HepG2 (cell line): Measurements from ENCODE around the gene DNAJC30. TPM values are rescaled to one million over a fixed set of nuclear protein-coding genes. Genes with fewer than 3 reads are reported as not detected.

Experiments used
- ATF2 ChIP-seq: sonication (generic); formaldehyde crosslinking; IDR thresholded peaks from 2 replicates; pipeline ENCODE4 v1.4.0; 2020; ENCODE audit warnings: missing genetic modification reagents
- ATRX ChIP-seq: sonication (generic); formaldehyde crosslinking; IDR thresholded peaks from 2 replicates; pipeline ENCODE4 v1.4.0; 2020; ENCODE audit warnings: missing genetic modification reagents, borderline replicate concordance
- CHCHD3 ChIP-seq: sonication (generic); formaldehyde crosslinking; IDR thresholded peaks from 2 replicates; pipeline ENCODE4 v1.8.0; 2022; ENCODE audit warnings: mild to moderate bottlenecking, missing genetic modification reagents, moderate library complexity
- NFE2L1 ChIP-seq: sonication (generic); formaldehyde crosslinking; IDR thresholded peaks from 2 replicates; pipeline ENCODE4 v1.4.0; 2020; ENCODE audit warnings: missing genetic modification reagents, mild to moderate bottlenecking, borderline replicate concordance
- NR2F6 ChIP-seq, 2 experiments: IDR thresholded peaks; 2 replicates each; pipeline ENCODE4 v1.6.1; 2016; ENCODE audit warnings: antibody characterized with exemption in 1 of 2, mild to moderate bottlenecking in 1 of 2
- RBFOX2 ChIP-seq: fragments of 200-400 bp; formaldehyde crosslinking; IDR thresholded peaks from 2 replicates; pipeline ENCODE4 v1.6.1; 2017; ENCODE audit warnings: low read depth, mild to moderate bottlenecking, low read length
- RCOR2 ChIP-seq: IDR thresholded peaks from 2 replicates; pipeline ENCODE4 v1.6.1; 2016; ENCODE audit warnings: missing biosample characterization, missing genetic modification reagents
- SNAPC5 ChIP-seq: sonication (generic); formaldehyde crosslinking; IDR thresholded peaks from 2 replicates; pipeline ENCODE4 v1.8.1; 2023; ENCODE audit warnings: mild to moderate bottlenecking, missing genetic modification reagents, borderline replicate concordance
- SP1 ChIP-seq, 2 experiments: fragments of 450-650 bp in 1 of 2; sonication (generic) in 1 of 2; formaldehyde crosslinking in 1 of 2; IDR thresholded peaks; 2 replicates each; pipeline versions ENCODE4 v1.4.0 to v1.6.1; 2016 to 2020; ENCODE audit warnings: missing genetic modification reagents in 1 of 2
- ZNF180 ChIP-seq: sonication (generic); formaldehyde crosslinking; IDR thresholded peaks from 2 replicates; pipeline ENCODE4 v1.4.0; 2020; ENCODE audit warnings: low read depth, missing genetic modification reagents, borderline replicate concordance
- ZNF333 ChIP-seq: sonication (generic); formaldehyde crosslinking; IDR thresholded peaks from 2 replicates; pipeline ENCODE4 v1.4.0; 2020; ENCODE audit warnings: mild to moderate bottlenecking, missing genetic modification reagents, borderline replicate concordance
- ZNF790 ChIP-seq: sonication (generic); formaldehyde crosslinking; IDR thresholded peaks from 2 replicates; pipeline ENCODE4 v1.8.0; 2022; ENCODE audit warnings: missing genetic modification reagents, mild to moderate bottlenecking, borderline replicate concordance
- polyA plus RNA-seq, 8 experiments: library from polyadenylated mRNA; depleted of rRNA in 3 of 8; stranded (reverse) in 7 of 8; unstranded in 1 of 8; fragments of >200 nt; fragmentation: Illumina TruSeq in 4 of 8; extraction: Trizol in 4 of 8; gene quantifications; 2 replicates each; pipeline versions ENCODE4 v1.2.1 to v1.2.3, GENCODE V29; 2011 to 2016; ENCODE audit warnings: low read depth in 4 of 8, missing spikeins in 1 of 8, mixed read lengths in 1 of 8; ENCODE audit not compliant: insufficient read depth in 1 of 8
- total RNA-seq, 5 experiments: library from RNA; depleted of rRNA; stranded (reverse); fragments of >200 nt; fragmentation: Illumina TruSeq; extraction: Trizol; gene quantifications; 2 replicates each; pipeline ENCODE4 v1.2.3, GENCODE V29; 2016; ENCODE audit warnings: low read depth in 1 of 5
- TF ChIP-seq, protein P1 (sequence below): sonication (generic); formaldehyde crosslinking; IDR thresholded peaks from 2 replicates; pipeline ENCODE4 v1.9.0; 2021; ENCODE audit warnings: mild to moderate bottlenecking, missing genetic modification reagents
- TF ChIP-seq, protein P2 (sequence below): fragments of 450-650 bp; IDR thresholded peaks from 2 replicates; pipeline ENCODE4 v1.6.1; 2016
- TF ChIP-seq, protein P3 (sequence below): sonication (generic); formaldehyde crosslinking; IDR thresholded peaks from 2 replicates; pipeline ENCODE4 v1.9.0; 2022; ENCODE audit warnings: low read depth, missing genetic modification reagents

DNAJC30 gene
- total and polyA plus RNA-seq, 2 of the 13 experiments (the other 11 are each of a cell fraction or from before 2014, with no cell fraction given), result 3.3 to 3.8 TPM

DNA sequence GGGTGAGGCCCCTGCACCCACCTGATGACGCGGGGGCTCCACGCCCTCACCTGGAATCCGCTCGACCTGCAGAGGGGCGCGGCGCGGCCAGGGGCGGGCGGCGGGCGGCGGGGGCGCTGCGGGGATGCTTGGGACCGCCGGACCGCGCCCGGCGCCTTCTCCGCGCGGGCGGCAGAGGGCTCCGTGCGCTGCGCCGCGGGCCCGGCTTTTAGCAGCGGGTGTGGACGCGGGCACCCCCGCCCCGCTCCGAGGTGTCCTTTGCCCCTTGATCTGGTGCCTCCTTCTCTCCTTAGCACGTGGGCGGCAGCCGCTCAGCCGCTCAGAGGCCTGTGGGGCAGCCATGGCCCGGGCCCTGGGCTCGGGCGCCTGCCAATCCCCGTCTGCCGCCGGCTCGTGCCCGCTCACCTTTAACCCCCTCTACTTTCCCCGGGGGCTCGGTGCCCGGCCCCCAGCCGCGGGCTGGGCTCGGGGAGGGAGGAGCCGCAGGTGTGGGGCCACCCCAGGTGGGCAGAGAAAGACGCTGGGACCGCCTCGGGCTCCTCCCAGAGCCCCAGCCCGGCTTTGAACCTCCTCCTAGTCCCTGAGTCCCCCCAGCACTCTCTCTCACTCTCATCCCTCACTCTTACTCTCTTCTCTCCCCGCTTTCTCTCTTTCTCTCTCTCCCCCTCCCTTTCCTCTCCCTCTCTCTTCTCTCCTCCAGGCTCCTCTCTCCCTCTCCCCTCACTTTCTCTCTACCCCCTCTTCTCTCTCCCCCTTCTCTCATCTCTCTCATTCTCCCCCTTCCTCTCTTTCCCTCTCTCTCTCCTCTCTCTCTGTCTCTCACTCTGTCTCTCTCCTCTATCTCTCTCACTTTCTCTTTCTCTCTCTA lies 35.3 kb downstream of the DNAJC30 start (continued):
- TF ChIP-seq, protein P1, sequence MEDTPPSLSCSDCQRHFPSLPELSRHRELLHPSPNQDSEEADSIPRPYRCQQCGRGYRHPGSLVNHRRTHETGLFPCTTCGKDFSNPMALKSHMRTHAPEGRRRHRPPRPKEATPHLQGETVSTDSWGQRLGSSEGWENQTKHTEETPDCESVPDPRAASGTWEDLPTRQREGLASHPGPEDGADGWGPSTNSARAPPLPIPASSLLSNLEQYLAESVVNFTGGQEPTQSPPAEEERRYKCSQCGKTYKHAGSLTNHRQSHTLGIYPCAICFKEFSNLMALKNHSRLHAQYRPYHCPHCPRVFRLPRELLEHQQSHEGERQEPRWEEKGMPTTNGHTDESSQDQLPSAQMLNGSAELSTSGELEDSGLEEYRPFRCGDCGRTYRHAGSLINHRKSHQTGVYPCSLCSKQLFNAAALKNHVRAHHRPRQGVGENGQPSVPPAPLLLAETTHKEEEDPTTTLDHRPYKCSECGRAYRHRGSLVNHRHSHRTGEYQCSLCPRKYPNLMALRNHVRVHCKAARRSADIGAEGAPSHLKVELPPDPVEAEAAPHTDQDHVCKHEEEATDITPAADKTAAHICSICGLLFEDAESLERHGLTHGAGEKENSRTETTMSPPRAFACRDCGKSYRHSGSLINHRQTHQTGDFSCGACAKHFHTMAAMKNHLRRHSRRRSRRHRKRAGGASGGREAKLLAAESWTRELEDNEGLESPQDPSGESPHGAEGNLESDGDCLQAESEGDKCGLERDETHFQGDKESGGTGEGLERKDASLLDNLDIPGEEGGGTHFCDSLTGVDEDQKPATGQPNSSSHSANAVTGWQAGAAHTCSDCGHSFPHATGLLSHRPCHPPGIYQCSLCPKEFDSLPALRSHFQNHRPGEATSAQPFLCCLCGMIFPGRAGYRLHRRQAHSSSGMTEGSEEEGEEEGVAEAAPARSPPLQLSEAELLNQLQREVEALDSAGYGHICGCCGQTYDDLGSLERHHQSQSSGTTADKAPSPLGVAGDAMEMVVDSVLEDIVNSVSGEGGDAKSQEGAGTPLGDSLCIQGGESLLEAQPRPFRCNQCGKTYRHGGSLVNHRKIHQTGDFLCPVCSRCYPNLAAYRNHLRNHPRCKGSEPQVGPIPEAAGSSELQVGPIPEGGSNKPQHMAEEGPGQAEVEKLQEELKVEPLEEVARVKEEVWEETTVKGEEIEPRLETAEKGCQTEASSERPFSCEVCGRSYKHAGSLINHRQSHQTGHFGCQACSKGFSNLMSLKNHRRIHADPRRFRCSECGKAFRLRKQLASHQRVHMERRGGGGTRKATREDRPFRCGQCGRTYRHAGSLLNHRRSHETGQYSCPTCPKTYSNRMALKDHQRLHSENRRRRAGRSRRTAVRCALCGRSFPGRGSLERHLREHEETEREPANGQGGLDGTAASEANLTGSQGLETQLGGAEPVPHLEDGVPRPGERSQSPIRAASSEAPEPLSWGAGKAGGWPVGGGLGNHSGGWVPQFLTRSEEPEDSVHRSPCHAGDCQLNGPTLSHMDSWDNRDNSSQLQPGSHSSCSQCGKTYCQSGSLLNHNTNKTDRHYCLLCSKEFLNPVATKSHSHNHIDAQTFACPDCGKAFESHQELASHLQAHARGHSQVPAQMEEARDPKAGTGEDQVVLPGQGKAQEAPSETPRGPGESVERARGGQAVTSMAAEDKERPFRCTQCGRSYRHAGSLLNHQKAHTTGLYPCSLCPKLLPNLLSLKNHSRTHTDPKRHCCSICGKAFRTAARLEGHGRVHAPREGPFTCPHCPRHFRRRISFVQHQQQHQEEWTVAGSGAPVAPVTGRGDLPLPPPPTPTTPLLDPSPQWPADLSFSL (CRISPR knock-in tag), result no peak
- TF ChIP-seq RBFOX2 (peak; percentile 78), ZNF180 (CRISPR knock-in tag) (no peak), NR2F6 (IDR thresholded peaks at IDR 0.05) (peak; percentile 55), NR2F6 (CRISPR knock-in tag; IDR thresholded peaks at IDR 0.05) (peak; percentile 83), RCOR2 (CRISPR knock-in tag) (no peak), NFE2L1 (CRISPR knock-in tag) (no peak), CHCHD3 (CRISPR knock-in tag) (no peak), SP1 (IDR thresholded peaks at IDR 0.05) (no peak), SP1 (CRISPR knock-in tag; IDR thresholded peaks at IDR 0.05) (0 out of 2 replicates have a peak, but pooled peaks have one; percentile 18), ATRX (CRISPR knock-in tag) (no peak), ATF2 (CRISPR knock-in tag) (peak; percentile 54; the same call in 1 of the 2 replicates), ZNF790 (peak; percentile 53; the same call in 1 of the 2 replicates), ZNF333 (CRISPR knock-in tag) (peak; percentile 56; the same call in 1 of the 2 replicates), SNAPC5 (CRISPR knock-in tag) (no peak)
- TF ChIP-seq, protein P2, sequence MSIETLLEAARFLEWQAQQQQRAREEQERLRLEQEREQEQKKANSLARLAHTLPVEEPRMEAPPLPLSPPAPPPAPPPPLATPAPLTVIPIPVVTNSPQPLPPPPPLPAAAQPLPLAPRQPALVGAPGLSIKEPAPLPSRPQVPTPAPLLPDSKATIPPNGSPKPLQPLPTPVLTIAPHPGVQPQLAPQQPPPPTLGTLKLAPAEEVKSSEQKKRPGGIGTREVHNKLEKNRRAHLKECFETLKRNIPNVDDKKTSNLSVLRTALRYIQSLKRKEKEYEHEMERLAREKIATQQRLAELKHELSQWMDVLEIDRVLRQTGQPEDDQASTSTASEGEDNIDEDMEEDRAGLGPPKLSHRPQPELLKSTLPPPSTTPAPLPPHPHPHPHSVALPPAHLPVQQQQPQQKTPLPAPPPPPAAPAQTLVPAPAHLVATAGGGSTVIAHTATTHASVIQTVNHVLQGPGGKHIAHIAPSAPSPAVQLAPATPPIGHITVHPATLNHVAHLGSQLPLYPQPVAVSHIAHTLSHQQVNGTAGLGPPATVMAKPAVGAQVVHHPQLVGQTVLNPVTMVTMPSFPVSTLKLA, result no peak
- TF ChIP-seq, protein P3, sequence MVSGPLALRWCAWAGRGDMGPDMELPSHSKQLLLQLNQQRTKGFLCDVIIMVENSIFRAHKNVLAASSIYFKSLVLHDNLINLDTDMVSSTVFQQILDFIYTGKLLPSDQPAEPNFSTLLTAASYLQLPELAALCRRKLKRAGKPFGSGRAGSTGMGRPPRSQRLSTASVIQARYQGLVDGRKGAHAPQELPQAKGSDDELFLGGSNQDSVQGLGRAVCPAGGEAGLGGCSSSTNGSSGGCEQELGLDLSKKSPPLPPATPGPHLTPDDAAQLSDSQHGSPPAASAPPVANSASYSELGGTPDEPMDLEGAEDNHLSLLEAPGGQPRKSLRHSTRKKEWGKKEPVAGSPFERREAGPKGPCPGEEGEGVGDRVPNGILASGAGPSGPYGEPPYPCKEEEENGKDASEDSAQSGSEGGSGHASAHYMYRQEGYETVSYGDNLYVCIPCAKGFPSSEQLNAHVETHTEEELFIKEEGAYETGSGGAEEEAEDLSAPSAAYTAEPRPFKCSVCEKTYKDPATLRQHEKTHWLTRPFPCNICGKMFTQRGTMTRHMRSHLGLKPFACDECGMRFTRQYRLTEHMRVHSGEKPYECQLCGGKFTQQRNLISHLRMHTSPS (CRISPR knock-in tag), result peak; percentile 83; the same call in 1 of the 2 replicates
